ENCODE measurements around the gene ARFRP1.

DNA sequence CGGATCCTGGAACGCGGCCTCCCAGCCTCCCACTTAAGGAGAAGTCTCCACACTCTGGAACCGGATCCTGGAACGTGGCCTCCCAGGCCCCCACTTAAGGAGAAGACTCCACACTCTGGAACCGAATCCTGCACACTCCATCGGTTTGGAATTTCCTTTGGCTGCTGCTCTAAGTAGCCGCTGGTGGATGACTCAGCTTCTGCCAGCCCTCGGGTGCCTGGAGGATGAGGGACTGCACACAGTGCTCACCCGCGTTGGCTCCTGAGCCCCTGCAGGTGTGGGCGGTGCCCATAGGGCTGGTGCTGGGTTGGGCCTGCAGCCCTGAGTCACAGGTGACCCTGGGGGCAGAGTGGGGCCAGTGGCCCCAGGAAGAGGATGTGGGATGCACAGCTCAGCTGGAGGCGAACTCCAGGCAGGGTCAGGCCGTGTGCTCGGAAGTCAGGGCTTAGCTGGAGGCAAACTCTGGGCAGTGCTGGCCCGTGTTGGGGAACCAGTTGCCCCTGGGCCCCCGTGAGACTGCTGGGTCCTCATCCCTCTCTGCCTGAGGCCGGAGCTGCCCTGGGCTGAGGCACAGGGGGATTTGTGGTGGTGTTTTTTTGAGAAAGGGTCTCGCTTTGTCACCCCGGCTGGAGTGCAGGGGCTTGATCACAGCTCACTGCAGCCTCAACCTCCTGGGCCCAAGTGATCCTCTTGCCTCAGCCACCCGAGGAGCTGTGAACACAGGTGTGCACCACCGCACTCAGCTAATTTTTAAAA, 25.2 kb downstream of the ARFRP1 start:
- TF ChIP-seq POLR2AphosphoS5 (IDR thresholded peaks at IDR 0.05) (peak in 1 of 3 donors; percentile 76), EP300 (IDR thresholded peaks at IDR 0.05) (no peak), POLR2A (IDR thresholded peaks at IDR 0.05) (no peak)
- TF ChIP-seq, protein P1, sequence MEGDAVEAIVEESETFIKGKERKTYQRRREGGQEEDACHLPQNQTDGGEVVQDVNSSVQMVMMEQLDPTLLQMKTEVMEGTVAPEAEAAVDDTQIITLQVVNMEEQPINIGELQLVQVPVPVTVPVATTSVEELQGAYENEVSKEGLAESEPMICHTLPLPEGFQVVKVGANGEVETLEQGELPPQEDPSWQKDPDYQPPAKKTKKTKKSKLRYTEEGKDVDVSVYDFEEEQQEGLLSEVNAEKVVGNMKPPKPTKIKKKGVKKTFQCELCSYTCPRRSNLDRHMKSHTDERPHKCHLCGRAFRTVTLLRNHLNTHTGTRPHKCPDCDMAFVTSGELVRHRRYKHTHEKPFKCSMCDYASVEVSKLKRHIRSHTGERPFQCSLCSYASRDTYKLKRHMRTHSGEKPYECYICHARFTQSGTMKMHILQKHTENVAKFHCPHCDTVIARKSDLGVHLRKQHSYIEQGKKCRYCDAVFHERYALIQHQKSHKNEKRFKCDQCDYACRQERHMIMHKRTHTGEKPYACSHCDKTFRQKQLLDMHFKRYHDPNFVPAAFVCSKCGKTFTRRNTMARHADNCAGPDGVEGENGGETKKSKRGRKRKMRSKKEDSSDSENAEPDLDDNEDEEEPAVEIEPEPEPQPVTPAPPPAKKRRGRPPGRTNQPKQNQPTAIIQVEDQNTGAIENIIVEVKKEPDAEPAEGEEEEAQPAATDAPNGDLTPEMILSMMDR (IDR thresholded peaks at IDR 0.05): no peak

Measured in stomach (tissue), 4 donors.